ENCODE data around the gene TDP1. TPM values are rescaled to one million over a fixed set of nuclear protein-coding genes. Genes with fewer than 3 reads are reported as not detected.

TDP1 gene
- total and polyA plus RNA-seq, 3 donors from 2014 or later = 37.0 to 55.2 (median 43.1) TPM

GRCh38 chr14:90042496-90043252 is 86.9 kb downstream of the TDP1 start:
- intact Hi-C loops (cut with DNase I; ENCODE audit: low total_unique reads) = no loop called here
- WGBS, 2 donors = 88 to 92% methylated on average over 9 of the region's 9 CpGs

GRCh38 chr14:90045616-90046015 is 89.9 kb downstream of the TDP1 start:
- intact Hi-C loops (cut with DNase I; ENCODE audit: low total_unique reads) = no loop called here
- H3K4me1 ChIP-seq = no peaks in the 10 kb centered on the region
- no peak overlapping the region for H3K4me3 ChIP-seq
- no peaks in the 10 kb centered on the region for H3K36me3 ChIP-seq (ENCODE audit: low read depth, missing control alignments)
- H3K27ac ChIP-seq = no peak overlapping the region
- DNase-seq = no peak
- no peaks in the 10 kb centered on the region for H3K27me3 ChIP-seq
- TF ChIP-seq POLR2A (IDR thresholded peaks at IDR 0.05) (no peak), CTCF (IDR thresholded peaks at IDR 0.05) (no peak)
- 60 to 74% methylated on average over 2 of the region's 2 CpGs for WGBS, 2 donors
- no peaks in the 10 kb centered on the region for H3K9me3 ChIP-seq

More at GRCh38 chr14:90042496-90043252, 86.9 kb downstream of the TDP1 start:
- no peaks in the 10 kb centered on the region for H3K4me1 ChIP-seq
- H3K27me3 ChIP-seq = no peaks in the 10 kb centered on the region
- DNase-seq = no peak
- TF ChIP-seq CTCF (IDR thresholded peaks at IDR 0.05) = no peak
- no peak for TF ChIP-seq POLR2A (IDR thresholded peaks at IDR 0.05)
- H3K9me3 ChIP-seq = no peaks in the 10 kb centered on the region
- H3K4me3 ChIP-seq = no peak overlapping the region
- H3K27ac ChIP-seq = no peak overlapping the region
- H3K36me3 ChIP-seq (ENCODE audit: low read depth, missing control alignments) = no peaks in the 10 kb centered on the region

GRCh38 chr14:90049390-90049789 is 93.7 kb downstream of the TDP1 start:
- Histone ChIP-seq H3K27me3 (no peaks in the 10 kb centered on the region), H3K9me3 (no peaks in the 10 kb centered on the region), H3K36me3 (ENCODE audit: low read depth, missing control alignments) (no peaks in the 10 kb centered on the region), H3K27ac (no peak overlapping the region), H3K4me1 (no peaks in the 10 kb centered on the region), H3K4me3 (no peak overlapping the region)
- no peak for TF ChIP-seq CTCF (IDR thresholded peaks at IDR 0.05)
- no peak for TF ChIP-seq POLR2A (IDR thresholded peaks at IDR 0.05)
- WGBS, 2 donors = 70 to 72% methylated on average over 3 of the region's 3 CpGs
- no peak for DNase-seq
- intact Hi-C loops (cut with DNase I; ENCODE audit: low total_unique reads) = no loop called here

GRCh38 chr14:90050271-90050670 is 94.5 kb downstream of the TDP1 start:
- TF ChIP-seq POLR2A (IDR thresholded peaks at IDR 0.05) (no peak), CTCF (IDR thresholded peaks at IDR 0.05) (no peak)
- WGBS, 2 donors = 94 to 97% methylated on average over 4 of the region's 4 CpGs
- no peak overlapping the region for H3K27ac ChIP-seq
- H3K4me3 ChIP-seq = no peak overlapping the region
- no peaks in the 10 kb centered on the region for H3K36me3 ChIP-seq (ENCODE audit: low read depth, missing control alignments)
- no peaks in the 10 kb centered on the region for H3K4me1 ChIP-seq
- no peaks in the 10 kb centered on the region for H3K27me3 ChIP-seq
- DNase-seq = no peak
- intact Hi-C loops (cut with DNase I; ENCODE audit: low total_unique reads) = no loop called here
- no peaks in the 10 kb centered on the region for H3K9me3 ChIP-seq

GRCh38 chr14:90053044-90053443 is 97.3 kb downstream of the TDP1 start:
- DNase-seq = no peak
- Histone ChIP-seq H3K9me3 (no peaks in the 10 kb centered on the region), H3K27me3 (no peaks in the 10 kb centered on the region), H3K4me3 (no peak overlapping the region), H3K27ac (no peak overlapping the region), H3K4me1 (no peaks in the 10 kb centered on the region), H3K36me3 (ENCODE audit: low read depth, missing control alignments) (no peaks in the 10 kb centered on the region)
- 70 to 72% methylated on average over 2 of the region's 2 CpGs for WGBS, 2 donors
- intact Hi-C loops (cut with DNase I; ENCODE audit: low total_unique reads) = no loop called here
- TF ChIP-seq CTCF (IDR thresholded peaks at IDR 0.05) = no peak
- no peak for TF ChIP-seq POLR2A (IDR thresholded peaks at IDR 0.05)
